HL-60/S4 treated with phorbol 12-myristate 13-acetate at 8.2 ng/mL for 4 days and 3 days (cell line): ENCODE results near the gene RC3H2.

Source experiments
- in situ Hi-C: fragments of 300-500 bp; cut with MboI; formaldehyde crosslinking; loops from 2 replicates; pipeline ENCODE4 v1.15.0; 2022; ENCODE audit warnings: low sequenced_read_pairs

Gene RC3H2, protein sequence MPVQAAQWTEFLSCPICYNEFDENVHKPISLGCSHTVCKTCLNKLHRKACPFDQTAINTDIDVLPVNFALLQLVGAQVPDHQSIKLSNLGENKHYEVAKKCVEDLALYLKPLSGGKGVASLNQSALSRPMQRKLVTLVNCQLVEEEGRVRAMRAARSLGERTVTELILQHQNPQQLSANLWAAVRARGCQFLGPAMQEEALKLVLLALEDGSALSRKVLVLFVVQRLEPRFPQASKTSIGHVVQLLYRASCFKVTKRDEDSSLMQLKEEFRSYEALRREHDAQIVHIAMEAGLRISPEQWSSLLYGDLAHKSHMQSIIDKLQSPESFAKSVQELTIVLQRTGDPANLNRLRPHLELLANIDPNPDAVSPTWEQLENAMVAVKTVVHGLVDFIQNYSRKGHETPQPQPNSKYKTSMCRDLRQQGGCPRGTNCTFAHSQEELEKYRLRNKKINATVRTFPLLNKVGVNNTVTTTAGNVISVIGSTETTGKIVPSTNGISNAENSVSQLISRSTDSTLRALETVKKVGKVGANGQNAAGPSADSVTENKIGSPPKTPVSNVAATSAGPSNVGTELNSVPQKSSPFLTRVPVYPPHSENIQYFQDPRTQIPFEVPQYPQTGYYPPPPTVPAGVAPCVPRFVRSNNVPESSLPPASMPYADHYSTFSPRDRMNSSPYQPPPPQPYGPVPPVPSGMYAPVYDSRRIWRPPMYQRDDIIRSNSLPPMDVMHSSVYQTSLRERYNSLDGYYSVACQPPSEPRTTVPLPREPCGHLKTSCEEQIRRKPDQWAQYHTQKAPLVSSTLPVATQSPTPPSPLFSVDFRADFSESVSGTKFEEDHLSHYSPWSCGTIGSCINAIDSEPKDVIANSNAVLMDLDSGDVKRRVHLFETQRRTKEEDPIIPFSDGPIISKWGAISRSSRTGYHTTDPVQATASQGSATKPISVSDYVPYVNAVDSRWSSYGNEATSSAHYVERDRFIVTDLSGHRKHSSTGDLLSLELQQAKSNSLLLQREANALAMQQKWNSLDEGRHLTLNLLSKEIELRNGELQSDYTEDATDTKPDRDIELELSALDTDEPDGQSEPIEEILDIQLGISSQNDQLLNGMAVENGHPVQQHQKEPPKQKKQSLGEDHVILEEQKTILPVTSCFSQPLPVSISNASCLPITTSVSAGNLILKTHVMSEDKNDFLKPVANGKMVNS

GRCh38 chr9:122904823-122905710 lies at the start of gene RC3H2:
Gene RC3H2, minus strand, starts transcription at chr9:122905359. Its CDS starts 7,850 bp downstream, at chr9:122897509.
- in situ Hi-C loops: no loop called here

DNA sequence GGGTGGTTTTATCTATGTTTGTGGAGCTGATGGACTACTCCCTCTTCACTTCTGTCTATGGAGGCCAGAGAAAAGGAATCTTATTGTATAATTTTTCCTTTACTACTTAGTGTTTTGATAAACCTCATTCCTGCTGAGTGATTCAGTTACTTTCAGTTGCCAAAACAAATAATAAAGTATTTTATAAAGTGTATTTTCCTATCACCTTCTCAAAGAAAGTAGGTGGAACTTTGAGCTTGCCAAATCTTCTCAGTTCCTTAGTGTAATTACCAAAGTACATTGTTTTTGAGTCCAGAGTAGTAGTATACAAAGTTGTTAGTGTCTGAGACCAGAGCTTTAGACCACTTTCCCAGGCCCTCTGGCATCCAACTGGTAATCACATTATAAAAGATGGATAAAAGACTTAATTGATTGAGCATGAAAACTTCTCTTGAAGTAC lies 49.1 kb upstream of the RC3H2 start:
- in situ Hi-C loops: no loop called here

GRCh38 chr9:122951056-122951455 lies 45.9 kb upstream of the RC3H2 start:
- in situ Hi-C loops: no loop called here

- in situ Hi-C loops: no loop called here
These were observed 45.1 kb upstream of the RC3H2 start for GRCh38 chr9:122950263-122950662.

GRCh38 chr9:122949696-122950095 lies 44.5 kb upstream of the RC3H2 start:
- in situ Hi-C loops: no loop called here

DNA sequence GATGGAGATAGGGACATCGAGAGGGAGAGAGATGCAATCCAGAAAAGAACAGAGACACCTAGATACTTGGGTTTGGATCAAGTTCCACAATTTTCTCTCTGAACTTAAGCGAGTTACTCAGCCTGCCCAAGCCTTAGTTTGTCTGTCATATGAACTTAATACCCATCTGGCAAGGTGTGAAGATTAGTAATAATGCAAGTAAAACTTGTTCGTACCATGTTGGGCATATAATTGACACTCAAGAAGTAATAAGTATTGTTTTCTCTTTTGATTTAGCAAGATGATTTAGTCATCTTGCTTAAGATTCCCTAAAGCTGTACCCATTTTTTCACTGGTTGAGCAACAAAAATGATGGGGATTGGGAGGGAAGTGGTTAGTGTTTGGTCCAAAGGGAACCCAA lies 43.2 kb upstream of the RC3H2 start:
- in situ Hi-C loops: no loop called here

DNA sequence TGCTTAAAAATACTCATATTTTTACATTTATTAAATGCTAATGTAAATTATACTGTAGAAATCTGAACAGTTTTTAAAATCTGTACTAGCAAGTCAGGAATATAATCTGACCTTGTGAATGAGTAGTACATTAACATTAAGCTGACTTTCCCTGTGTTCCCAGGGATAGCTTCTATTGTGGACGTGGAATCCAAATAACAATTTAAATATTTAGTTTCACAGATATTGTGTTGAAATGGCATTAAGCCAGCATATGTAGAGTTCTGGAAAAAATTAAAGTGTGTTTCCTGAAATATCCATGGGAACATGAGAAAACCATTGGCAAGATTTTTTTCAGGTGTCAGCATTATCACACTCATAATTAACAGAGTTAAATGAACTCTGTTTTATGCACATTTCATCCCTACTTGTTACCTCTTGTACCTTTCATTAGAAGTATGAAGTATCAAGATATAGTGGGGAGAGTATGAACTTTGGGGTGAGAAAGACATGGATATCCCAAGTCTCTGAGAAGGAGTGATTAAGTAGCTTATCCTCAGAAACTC lies 41.4 kb upstream of the RC3H2 start:
- in situ Hi-C loops: no loop called here

DNA sequence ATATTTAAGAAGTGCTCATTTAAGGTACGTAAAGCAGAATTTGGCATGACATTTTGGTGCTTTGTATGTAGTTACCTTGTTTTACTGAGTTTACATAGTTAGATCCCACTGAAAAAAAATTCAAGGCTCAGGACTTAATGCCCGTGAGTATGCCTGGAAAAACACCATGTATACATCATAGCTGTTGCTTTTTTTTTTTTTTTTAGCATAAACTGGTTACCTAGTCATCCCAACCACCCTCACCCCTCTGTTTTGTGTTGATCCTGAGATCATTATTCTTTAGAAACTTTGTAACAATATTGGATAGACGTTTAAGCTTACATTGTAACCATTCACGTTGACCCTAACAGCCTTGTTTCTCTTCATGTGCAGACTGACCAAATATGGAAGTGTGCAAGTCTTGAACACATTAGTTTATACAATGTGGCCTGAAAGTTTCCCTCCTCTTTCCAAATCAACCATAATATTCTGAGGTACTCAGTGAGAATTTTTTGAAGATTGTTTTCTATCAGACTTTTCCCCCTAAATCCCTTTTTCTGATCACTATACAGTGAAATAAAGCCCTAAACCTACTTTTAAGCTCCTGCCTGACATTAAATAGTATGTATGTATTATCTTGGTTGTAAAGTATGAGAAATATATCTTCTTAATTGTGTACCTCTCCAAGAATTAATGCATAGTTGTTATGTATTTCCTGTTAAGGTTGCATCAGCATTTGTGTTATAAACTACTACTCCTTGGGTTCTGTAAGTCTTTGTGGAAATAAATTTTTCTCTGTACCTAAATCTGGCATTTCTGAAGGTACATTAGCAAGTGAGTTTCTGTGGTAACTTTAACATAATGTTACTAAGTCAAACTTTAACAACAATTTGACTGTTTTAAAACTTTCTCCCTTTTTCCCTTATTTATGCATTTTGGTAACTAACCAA lies 40.1 kb upstream of the RC3H2 start:
- in situ Hi-C loops: no loop called here

- in situ Hi-C loops: no loop called here
These were observed 36.5 kb upstream of the RC3H2 start for GRCh38 chr9:122941582-122942234.

DNA sequence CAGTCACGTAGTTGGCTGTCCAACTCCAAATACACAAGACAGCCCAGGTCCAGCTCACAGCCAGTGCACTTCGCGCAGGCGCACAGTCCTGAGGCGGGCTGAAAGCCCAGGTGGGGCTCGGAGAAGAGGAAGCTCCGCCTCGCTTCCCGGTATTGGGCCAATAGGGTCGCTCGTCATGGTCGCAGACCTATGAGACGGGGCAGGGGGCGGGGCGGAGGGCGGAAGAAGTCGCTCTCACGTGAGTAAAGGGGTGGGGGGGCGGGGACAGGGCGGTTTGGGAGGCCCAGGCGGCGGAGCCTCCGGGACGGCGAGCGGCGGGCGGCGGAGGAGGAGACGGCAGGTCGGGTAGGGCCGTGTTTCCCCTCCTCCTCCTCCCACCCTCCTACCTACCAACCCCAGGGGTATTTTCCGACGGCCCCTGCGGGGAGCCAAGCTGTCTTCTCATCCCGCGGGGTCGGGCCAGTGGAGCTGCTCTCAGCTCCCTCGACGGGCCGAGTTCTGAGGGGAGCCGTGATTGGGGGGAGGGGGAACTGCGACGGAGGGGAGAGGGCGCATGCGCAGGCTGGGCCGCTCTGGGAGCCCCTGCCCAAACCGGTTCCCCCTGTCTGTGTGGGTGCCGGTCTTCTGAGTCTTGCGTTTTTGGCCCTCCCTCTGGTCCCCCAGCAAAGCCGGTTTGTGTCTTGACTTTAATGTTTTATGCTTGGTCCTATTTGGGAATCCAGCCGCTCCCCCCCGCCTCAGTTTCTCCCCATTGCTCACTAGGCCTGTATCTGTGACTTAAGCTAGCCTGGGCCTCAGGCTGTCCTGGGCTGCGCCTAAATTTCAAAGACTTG lies 35.8 kb upstream of the RC3H2 start, which contains the start of gene RABGAP1:
RABGAP1 (plus strand) TSS at position 272 of the 833 bp plus-strand sequence. CDS start 16,040 bp downstream, outside the sequence.
- in situ Hi-C loops: no loop called here

- in situ Hi-C loops: no loop called here
These were observed 35.2 kb upstream of the RC3H2 start for GRCh38 chr9:122940454-122940748.

DNA sequence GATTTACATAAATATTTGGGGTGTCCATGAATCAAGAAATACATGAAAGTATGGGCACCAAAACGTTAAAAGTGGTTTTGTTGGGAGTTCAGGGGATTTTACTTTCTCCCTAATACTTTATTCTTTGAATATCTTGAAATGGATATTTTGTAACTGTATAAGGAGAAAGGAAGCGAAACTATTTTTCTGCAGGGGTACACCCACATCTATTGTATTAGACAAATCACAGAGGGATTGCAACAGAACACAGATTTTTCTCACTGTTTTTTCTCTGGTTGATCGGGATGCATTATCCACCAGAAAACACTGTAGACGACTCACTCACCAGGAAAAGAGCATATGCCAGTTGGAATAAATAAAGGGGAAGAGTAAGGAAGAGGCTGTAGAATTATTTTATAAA lies 34.4 kb upstream of the RC3H2 start:
- in situ Hi-C loops: no loop called here

GRCh38 chr9:122936883-122937282 lies 31.7 kb upstream of the RC3H2 start:
- in situ Hi-C loops: no loop called here

DNA sequence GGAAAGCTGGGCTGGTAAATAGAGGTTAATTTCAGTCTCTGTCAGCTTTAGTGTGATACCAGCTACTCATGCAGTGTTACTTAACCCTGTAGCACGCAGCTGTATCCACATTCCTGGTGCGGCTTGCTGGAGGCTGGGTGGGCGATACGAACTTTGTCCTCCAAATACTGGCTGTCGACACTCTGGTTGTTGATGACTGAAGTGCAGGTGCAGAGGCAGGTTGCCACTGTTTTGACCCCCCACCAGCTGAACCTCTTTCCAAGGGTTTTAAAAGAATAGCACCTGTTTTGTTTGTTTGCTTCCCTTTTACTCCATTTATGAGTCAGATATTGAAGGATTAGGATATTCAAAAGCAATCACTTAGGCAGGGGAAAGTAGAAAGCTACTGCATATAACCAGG lies 31.3 kb upstream of the RC3H2 start:
- in situ Hi-C loops: no loop called here

DNA sequence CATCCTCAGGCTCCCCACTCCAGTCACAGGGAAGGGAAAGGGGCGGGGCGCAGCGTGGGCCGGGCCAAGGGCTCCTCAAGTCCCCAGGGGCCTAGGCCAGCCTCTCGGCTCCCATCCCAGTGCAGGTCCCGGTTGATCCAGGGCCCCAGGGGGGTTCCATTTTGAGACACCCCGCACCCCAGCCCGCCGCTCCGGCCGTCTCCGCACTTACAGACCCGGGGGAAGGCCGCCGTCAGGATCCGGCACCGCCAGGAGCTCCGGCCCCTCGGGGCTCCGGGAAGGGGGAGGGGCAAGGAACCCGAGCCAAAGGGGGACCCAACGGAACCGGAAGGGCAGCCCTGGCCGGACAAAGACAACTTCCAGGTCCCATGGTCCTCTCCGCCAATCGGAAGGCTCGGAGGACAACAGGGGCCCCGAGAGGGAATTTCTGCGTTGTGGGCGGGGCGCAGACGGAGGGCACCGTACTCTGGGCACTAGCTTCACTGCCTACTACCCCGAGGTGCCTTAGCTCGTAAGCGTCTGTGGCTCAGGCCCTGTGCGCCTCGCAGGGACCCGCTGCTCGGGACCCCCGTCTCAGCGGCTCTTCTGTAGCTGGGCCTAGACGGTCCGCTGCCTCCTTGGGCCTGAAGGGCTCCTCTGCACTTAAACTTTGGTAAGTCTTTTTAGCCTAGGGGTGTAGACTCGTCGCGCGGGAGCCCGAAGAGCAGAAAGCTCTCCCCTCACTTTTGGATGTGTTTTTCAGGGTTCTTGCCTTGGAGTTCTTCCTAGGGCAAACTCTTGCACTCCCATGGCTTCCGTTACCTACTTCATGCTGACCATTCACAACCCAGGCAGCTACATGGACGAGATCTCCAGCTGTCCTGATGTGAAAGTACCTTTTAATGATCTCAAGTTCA lies 26.3 kb upstream of the RC3H2 start, which contains the start of gene ZBTB26:
ZBTB26 (minus strand) TSS at position 287 of the 896 bp plus-strand sequence. CDS start 11,578 bp downstream, outside the sequence.
- in situ Hi-C loops: no loop called here

GRCh38 chr9:122930541-122931225 lies 25.5 kb upstream of the RC3H2 start:
- in situ Hi-C loops: no loop called here
